Esophagus (tissue), 2 donors: ENCODE data around the gene AKAP8. TPM values are rescaled to one million over a fixed set of nuclear protein-coding genes. Genes with fewer than 3 reads are reported as not detected.

Source experiments
- H3K27ac ChIP-seq, 2 donors: one replicate each; pipeline ENCODE4 v1.5.1; 2013; ENCODE audit warnings: low read depth in 2 of 2, mild to moderate bottlenecking in 2 of 2, inconsistent platforms in 1 of 2, low read length in 1 of 2, moderate library complexity in 1 of 2
- H3K27me3 ChIP-seq, 2 donors: one replicate each; pipeline ENCODE4 v1.6.1; 2013; ENCODE audit warnings: low read length in 2 of 2, control low read depth in 1 of 2, mild to moderate bottlenecking in 1 of 2; ENCODE audit not compliant: insufficient read depth in 2 of 2, control insufficient read depth in 1 of 2
- H3K36me3 ChIP-seq, 2 donors: one replicate each; pipeline ENCODE4 v1.6.1; 2013; ENCODE audit warnings: low read length in 1 of 2; ENCODE audit not compliant: control insufficient read depth in 2 of 2, insufficient read depth in 2 of 2
- H3K4me1 ChIP-seq, 2 donors: one replicate each; pipeline ENCODE4 v1.6.1; 2013; ENCODE audit warnings: low read length in 1 of 2; ENCODE audit not compliant: control insufficient read depth in 2 of 2, insufficient read depth in 2 of 2
- H3K4me3 ChIP-seq, 2 donors: one replicate each; pipeline ENCODE4 v1.5.1; 2013; ENCODE audit warnings: low read length in 2 of 2, mild to moderate bottlenecking in 2 of 2, low read depth in 1 of 2, moderate library complexity in 1 of 2
- H3K9me3 ChIP-seq, 2 donors: one replicate each; pipeline ENCODE4 v1.6.1; 2013; ENCODE audit warnings: mild to moderate bottlenecking in 2 of 2, low read depth in 1 of 2, low read length in 1 of 2, moderate library complexity in 1 of 2; ENCODE audit not compliant: control insufficient read depth in 2 of 2, insufficient read depth in 1 of 2
- WGBS, 2 donors: extraction: QIAGEN DNeasy Blood & Tissue Kit; methylation state at CpG; one replicate each; pipeline ENCODE4 v1.1.7; 2013; 5-methylcytosine and 5-hydroxymethylcytosine counted together
- polyA plus RNA-seq, 2 donors: library from polyadenylated mRNA; stranded (reverse); fragments of 200-250 nt; gene quantifications; one replicate each; pipeline ENCODE4 v1.2.3, GENCODE V29; 2013
- donor health status: healthy with polysubstance abuse.
- donor health status: Bipolar disorder and iron deficiency.

AKAP8 gene
- polyA plus RNA-seq, 2 donors: 13.1 to 15.0 TPM

GRCh38 chr19:15315101-15315500, 64.5 kb downstream of the AKAP8 start:
- Histone ChIP-seq H3K27me3 (no peaks in the 10 kb centered on the region), H3K4me3 (no peak overlapping the region), H3K4me1 (peaks cover 17 to 34% of the 10 kb centered on the region in 2 donors), H3K27ac (peak overlapping the region; percentile 23 to 42), H3K36me3 (no peaks in the 10 kb centered on the region), H3K9me3 (no peaks in the 10 kb centered on the region)
- 47 to 54% methylated on average over 6 of the region's 6 CpGs for whole genome bisulfite sequencing, 2 donors

- no peaks in the 10 kb centered on the region for H3K27me3 ChIP-seq
- H3K27ac ChIP-seq: no peak overlapping the region
- H3K9me3 ChIP-seq: no peaks in the 10 kb centered on the region
- H3K36me3 ChIP-seq: no peaks in the 10 kb centered on the region
- H3K4me1 ChIP-seq: peaks cover 13 to 36% of the 10 kb centered on the region in 2 donors
- no peak overlapping the region for H3K4me3 ChIP-seq
- 71 to 80% methylated on average over 7 of the region's 7 CpGs for WGBS, 2 donors
Observed at GRCh38 chr19:15313649-15314279, 65.8 kb downstream of the AKAP8 start.

- H3K27ac ChIP-seq: peak overlapping the region in 1 of 2 donors; percentile 28
- H3K4me1 ChIP-seq: peaks cover 12 to 32% of the 10 kb centered on the region in 2 donors
- H3K9me3 ChIP-seq: no peaks in the 10 kb centered on the region
- no peaks in the 10 kb centered on the region for H3K27me3 ChIP-seq
- no peak overlapping the region for H3K4me3 ChIP-seq
- 82 to 90% methylated on average over 2 of the region's 2 CpGs for WGBS, 2 donors
- H3K36me3 ChIP-seq: no peaks in the 10 kb centered on the region
Observed at GRCh38 chr19:15307169-15307568, 72.4 kb downstream of the AKAP8 start.

GRCh38 chr19:15305582-15306334, 73.8 kb downstream of the AKAP8 start:
- Histone ChIP-seq H3K9me3 (no peaks in the 10 kb centered on the region), H3K36me3 (no peaks in the 10 kb centered on the region), H3K4me1 (peaks cover 11 to 29% of the 10 kb centered on the region in 2 donors), H3K27ac (no peak overlapping the region), H3K4me3 (no peak overlapping the region), H3K27me3 (no peaks in the 10 kb centered on the region)
- 80 to 90% methylated on average over 3 of the region's 3 CpGs for WGBS, 2 donors

GRCh38 chr19:15304140-15304705, 75.4 kb downstream of the AKAP8 start:
- Histone ChIP-seq H3K9me3 (no peaks in the 10 kb centered on the region), H3K27me3 (no peaks in the 10 kb centered on the region), H3K36me3 (no peaks in the 10 kb centered on the region), H3K4me1 (peaks cover 12 to 29% of the 10 kb centered on the region in 2 donors), H3K4me3 (no peak overlapping the region), H3K27ac (peak overlapping the region in 1 of 2 donors; percentile 47)
- WGBS, 2 donors: 40 to 49% methylated on average over 10 of the region's 10 CpGs

Other genes starting within 250 kb of the AKAP8 start
- 10 to 100 TPM; 34.7 to 46.2 TPM for gene NOTCH3, start 178.8 kb downstream of the AKAP8 start, polyA plus RNA-seq
- 10 to 100 TPM; 30.4 to 69.8 TPM for gene EPHX3, start 147.3 kb downstream of the AKAP8 start, polyA plus RNA-seq
- gene BRD4, start 47.2 kb downstream of the AKAP8 start, polyA plus RNA-seq: 10 to 100 TPM; 13.9 to 27.4 TPM
- gene AKAP8L, start 39.2 kb upstream of the AKAP8 start, polyA plus RNA-seq: 10 to 100 TPM; 37.9 to 75.5 TPM
- gene WIZ, start 70.2 kb upstream of the AKAP8 start, polyA plus RNA-seq: 10 to 100 TPM; 17.4 to 17.5 TPM
- gene RASAL3, start 84.8 kb upstream of the AKAP8 start, polyA plus RNA-seq: 1 to 10 TPM; 3.6 to 5.8 TPM
- under 1 TPM in 1 of 2 donors, not detected in 1; 0.02 TPM for gene PGLYRP2, start 99.7 kb upstream of the AKAP8 start, polyA plus RNA-seq
- gene CYP4F22, start 128.7 kb upstream of the AKAP8 start, polyA plus RNA-seq: 10 to 100 TPM in 1 of 2 donors, 1 to 10 TPM in 1; 4.4 to 17.3 TPM
- gene CYP4F8, start 235.4 kb upstream of the AKAP8 start, polyA plus RNA-seq: under 1 TPM; 0.10 to 0.19 TPM